ENCODE measurements around the gene BRMS1. TPM values are rescaled to one million over a fixed set of nuclear protein-coding genes. Genes with fewer than 3 reads are reported as not detected.

The BRMS1 gene
- total RNA-seq, 1 experiment from 2014 or later = 58.1 TPM

GRCh38 chr11:66326261-66327111 is 18.4 kb downstream of the BRMS1 start:
- H3K4me3 ChIP-seq (ENCODE audit: low read depth, low read length) = no peak overlapping the region
- Mint-ChIP-seq H3K27ac (ENCODE audit: unreplicated experiment) (no peak overlapping the region), H3K36me3 (ENCODE audit: insufficient read depth, unreplicated experiment) (no peaks in the 10 kb centered on the region), H3K4me3 (ENCODE audit: unreplicated experiment) (no peak overlapping the region), H3K27me3 (ENCODE audit: insufficient read depth, unreplicated experiment) (no peaks in the 10 kb centered on the region), H3K9me3 (ENCODE audit: unreplicated experiment) (no peaks in the 10 kb centered on the region), H3K4me1 (ENCODE audit: low read depth, unreplicated experiment) (peaks cover 29% of the 10 kb centered on the region)
- ChIA-PET CTCF (interaction anchor here (0.8 to 1.6 kb wide), 4 partner anchors 9 to 104 kb away, joined by 5 to 13 read pairs (median 8); partner anchors contain the start of gene RIN1), POLR2A (interaction anchor here (0.6 kb wide), 1 partner anchor 184 kb away, joined by 3 read pairs; no protein-coding TSS in a partner anchor)
- intact Hi-C loops (cut with micrococcal nuclease; ENCODE audit: unreplicated experiment) = no loop called here
- no peak for DNase-seq
- H3K36me3 ChIP-seq (ENCODE audit: control insufficient read depth, insufficient read depth, low read length) = no peaks in the 10 kb centered on the region
- 0 out of 2 replicates have a peak, but pooled peaks cover 4% of the 10 kb centered on the region for H3K9me3 ChIP-seq
- TF ChIP-seq CTCF (IDR thresholded peaks at IDR 0.05; ENCODE audit: insufficient read depth in 1 of 2, low read depth in 1 of 2, low read length in 1 of 2, severe bottlenecking in 1 of 2, unreplicated experiment in 1 of 2) = no peak
- no peaks in the 10 kb centered on the region for H3K27me3 ChIP-seq (replicated peaks; ENCODE audit: control insufficient read depth, insufficient read depth, low read length)
- peaks cover 46% of the 10 kb centered on the region for H3K4me1 ChIP-seq
- no TSS peak for BruUV-seq (replicated peaks)

GRCh38 chr11:66325263-66325671 is 19.6 kb downstream of the BRMS1 start:
- no peak for DNase-seq
- no peak overlapping the region for H3K4me3 ChIP-seq (ENCODE audit: low read depth, low read length)
- H3K4me1 Mint-ChIP-seq (ENCODE audit: low read depth, unreplicated experiment) = peaks cover 29% of the 10 kb centered on the region
- H3K36me3 ChIP-seq (ENCODE audit: control insufficient read depth, insufficient read depth, low read length) = no peaks in the 10 kb centered on the region
- BruUV-seq (replicated peaks) = no TSS peak
- intact Hi-C loops (cut with micrococcal nuclease; ENCODE audit: unreplicated experiment) = no loop called here
- CTCF ChIA-PET = interaction anchor here (0.6 to 1.9 kb wide), 2 partner anchors 11 to 926 kb away, joined by 6 to 7 read pairs; partner anchors contain the start of gene RIN1
- 0 out of 2 replicates have a peak, but pooled peaks cover 5% of the 10 kb centered on the region for H3K9me3 ChIP-seq
- no peaks in the 10 kb centered on the region for H3K27me3 ChIP-seq (replicated peaks; ENCODE audit: control insufficient read depth, insufficient read depth, low read length)
- no peak for TF ChIP-seq CTCF (IDR thresholded peaks at IDR 0.05; ENCODE audit: insufficient read depth in 1 of 2, low read depth in 1 of 2, low read length in 1 of 2, severe bottlenecking in 1 of 2, unreplicated experiment in 1 of 2)
- H3K27ac Mint-ChIP-seq (ENCODE audit: unreplicated experiment) = no peak overlapping the region
- H3K36me3 Mint-ChIP-seq (ENCODE audit: insufficient read depth, unreplicated experiment) = no peaks in the 10 kb centered on the region
- H3K9me3 Mint-ChIP-seq (ENCODE audit: unreplicated experiment) = no peaks in the 10 kb centered on the region
- no peaks in the 10 kb centered on the region for H3K27me3 Mint-ChIP-seq (ENCODE audit: insufficient read depth, unreplicated experiment)
- H3K4me1 ChIP-seq = peaks cover 46% of the 10 kb centered on the region
- H3K4me3 Mint-ChIP-seq (ENCODE audit: unreplicated experiment) = no peak overlapping the region
- POLR2A ChIA-PET = no interaction called here

- POLR2A ChIA-PET = no interaction called here
- CTCF ChIA-PET = interaction anchor here (0.7 to 1.9 kb wide), 2 partner anchors 12 kb away, joined by 4 to 6 read pairs; partner anchors contain the start of gene RIN1
These were observed 20.2 kb downstream of the BRMS1 start for GRCh38 chr11:66324664-66325063.

More at GRCh38 chr11:66324664-66325063, 20.2 kb downstream of the BRMS1 start:
- no peak for DNase-seq
- TF ChIP-seq CTCF (IDR thresholded peaks at IDR 0.05; ENCODE audit: insufficient read depth in 1 of 2, low read depth in 1 of 2, low read length in 1 of 2, severe bottlenecking in 1 of 2, unreplicated experiment in 1 of 2) = no peak
- Mint-ChIP-seq H3K4me3 (ENCODE audit: unreplicated experiment) (no peak overlapping the region), H3K27ac (ENCODE audit: unreplicated experiment) (no peak overlapping the region), H3K4me1 (ENCODE audit: low read depth, unreplicated experiment) (peaks cover 29% of the 10 kb centered on the region), H3K9me3 (ENCODE audit: unreplicated experiment) (peaks cover 3% of the 10 kb centered on the region), H3K27me3 (ENCODE audit: insufficient read depth, unreplicated experiment) (no peaks in the 10 kb centered on the region), H3K36me3 (ENCODE audit: insufficient read depth, unreplicated experiment) (no peaks in the 10 kb centered on the region)
- Histone ChIP-seq H3K27me3 (replicated peaks; ENCODE audit: control insufficient read depth, insufficient read depth, low read length) (no peaks in the 10 kb centered on the region), H3K4me3 (ENCODE audit: low read depth, low read length) (no peak overlapping the region), H3K9me3 (peaks cover 9% of the 10 kb centered on the region; the same call in 1 of the 2 replicates), H3K4me1 (peaks cover 46% of the 10 kb centered on the region), H3K36me3 (ENCODE audit: control insufficient read depth, insufficient read depth, low read length) (no peaks in the 10 kb centered on the region)
- intact Hi-C loops (cut with micrococcal nuclease; ENCODE audit: unreplicated experiment) = no loop called here
- no TSS peak for BruUV-seq (replicated peaks)

Measured in Caco-2 (cell line).